NCI-H2171 (cell line): ENCODE measurements around the gene KIRREL1.

Experiments used
- DNase-seq: peaks from one replicate; lab custom pipeline; 2025; lab: John Stamatoyannopoulos, UW

KIRREL1 gene

GRCh38 chr1:158035976-158036583 is 42.6 kb downstream of the KIRREL1 start:
- no peak for DNase-seq

GRCh38 chr1:158037008-158037865 is 43.8 kb downstream of the KIRREL1 start:
- DNase-seq, result no peak

GRCh38 chr1:158037866-158038359 is 44.5 kb downstream of the KIRREL1 start:
- no peak for DNase-seq

- DNase-seq, result no peak
Observed at GRCh38 chr1:158038793-158039192, 45.3 kb downstream of the KIRREL1 start.

GRCh38 chr1:158039380-158039779 is 45.9 kb downstream of the KIRREL1 start:
- no peak for DNase-seq

- DNase-seq, result no peak
Observed at GRCh38 chr1:158040323-158040722, 46.9 kb downstream of the KIRREL1 start.

GRCh38 chr1:158043232-158043631 is 49.8 kb downstream of the KIRREL1 start:
- no peak for DNase-seq

- no peak for DNase-seq
Observed at GRCh38 chr1:158045639-158046038, 52.2 kb downstream of the KIRREL1 start.

- no peak for DNase-seq
Observed at GRCh38 chr1:158046715-158047510, 53.5 kb downstream of the KIRREL1 start.

GRCh38 chr1:158048371-158049067 is 55.1 kb downstream of the KIRREL1 start:
- no peak for DNase-seq

GRCh38 chr1:158049853-158050252 is 56.4 kb downstream of the KIRREL1 start:
- no peak for DNase-seq

- no peak for DNase-seq
Observed at GRCh38 chr1:158053276-158053675, 59.8 kb downstream of the KIRREL1 start.

- no peak for DNase-seq
Observed at GRCh38 chr1:158054721-158055120, 61.3 kb downstream of the KIRREL1 start.

- no peak for DNase-seq
Observed at GRCh38 chr1:158055854-158056253, 62.4 kb downstream of the KIRREL1 start.

GRCh38 chr1:158056498-158056897 is 63.1 kb downstream of the KIRREL1 start:
- DNase-seq, result no peak

GRCh38 chr1:158058237-158058985 is 65.0 kb downstream of the KIRREL1 start:
- no peak for DNase-seq

- DNase-seq, result no peak
Observed at GRCh38 chr1:158059984-158060383, 66.5 kb downstream of the KIRREL1 start.

- no peak for DNase-seq
Observed at GRCh38 chr1:158062174-158062573, 68.7 kb downstream of the KIRREL1 start.

- DNase-seq, result no peak
Observed at GRCh38 chr1:158067662-158068061, 74.2 kb downstream of the KIRREL1 start.

GRCh38 chr1:158068918-158069317 is 75.5 kb downstream of the KIRREL1 start:
- DNase-seq, result no peak

GRCh38 chr1:158071138-158071537 is 77.7 kb downstream of the KIRREL1 start:
- no peak for DNase-seq
